ENCODE results near the gene ADCYAP1.

Gene ADCYAP1

GRCh38 chr18:906416-907114 lies 1.9 kb downstream of the ADCYAP1 start:
- TF ChIP-seq, protein P1, sequence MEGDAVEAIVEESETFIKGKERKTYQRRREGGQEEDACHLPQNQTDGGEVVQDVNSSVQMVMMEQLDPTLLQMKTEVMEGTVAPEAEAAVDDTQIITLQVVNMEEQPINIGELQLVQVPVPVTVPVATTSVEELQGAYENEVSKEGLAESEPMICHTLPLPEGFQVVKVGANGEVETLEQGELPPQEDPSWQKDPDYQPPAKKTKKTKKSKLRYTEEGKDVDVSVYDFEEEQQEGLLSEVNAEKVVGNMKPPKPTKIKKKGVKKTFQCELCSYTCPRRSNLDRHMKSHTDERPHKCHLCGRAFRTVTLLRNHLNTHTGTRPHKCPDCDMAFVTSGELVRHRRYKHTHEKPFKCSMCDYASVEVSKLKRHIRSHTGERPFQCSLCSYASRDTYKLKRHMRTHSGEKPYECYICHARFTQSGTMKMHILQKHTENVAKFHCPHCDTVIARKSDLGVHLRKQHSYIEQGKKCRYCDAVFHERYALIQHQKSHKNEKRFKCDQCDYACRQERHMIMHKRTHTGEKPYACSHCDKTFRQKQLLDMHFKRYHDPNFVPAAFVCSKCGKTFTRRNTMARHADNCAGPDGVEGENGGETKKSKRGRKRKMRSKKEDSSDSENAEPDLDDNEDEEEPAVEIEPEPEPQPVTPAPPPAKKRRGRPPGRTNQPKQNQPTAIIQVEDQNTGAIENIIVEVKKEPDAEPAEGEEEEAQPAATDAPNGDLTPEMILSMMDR (IDR thresholded peaks at IDR 0.05), result no peak

DNA sequence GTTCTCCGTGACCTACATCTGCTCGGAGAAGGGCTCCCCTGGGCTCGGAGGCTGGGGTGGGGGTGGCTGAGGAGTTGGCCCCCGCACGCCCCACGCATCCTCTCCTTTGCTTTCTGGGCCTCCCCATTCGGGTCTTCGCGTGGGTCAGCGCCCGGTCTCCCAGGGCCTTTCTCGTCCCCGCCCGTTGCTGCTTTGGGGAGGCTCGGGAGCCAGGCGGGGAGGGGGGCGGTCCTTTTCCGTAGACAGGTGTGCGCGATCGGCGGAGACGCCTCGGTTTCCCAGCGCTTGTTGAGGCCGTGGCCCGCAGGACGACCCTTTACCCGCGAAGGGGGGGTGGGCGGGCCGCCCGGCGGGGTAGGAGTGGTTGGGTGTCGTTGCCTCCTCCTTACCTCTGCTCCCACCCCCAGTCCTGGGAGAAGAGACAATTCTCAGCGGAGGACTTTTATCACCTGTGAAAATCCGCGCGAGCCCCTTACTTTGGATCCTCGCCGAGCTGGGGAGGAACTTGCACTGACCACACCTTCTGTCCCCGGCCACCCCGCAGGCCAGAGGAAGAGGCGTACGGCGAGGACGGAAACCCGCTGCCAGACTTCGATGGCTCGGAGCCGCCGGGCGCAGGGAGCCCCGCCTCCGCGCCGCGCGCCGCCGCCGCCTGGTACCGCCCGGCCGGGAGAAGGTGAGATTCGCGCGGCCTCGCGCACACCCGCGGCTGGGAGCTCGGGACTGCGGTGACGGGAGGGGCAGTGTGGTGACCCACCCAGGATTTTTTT lies 2.6 kb downstream of the ADCYAP1 start:
- TF ChIP-seq, protein P1 (IDR thresholded peaks at IDR 0.05), result no peak

DNA sequence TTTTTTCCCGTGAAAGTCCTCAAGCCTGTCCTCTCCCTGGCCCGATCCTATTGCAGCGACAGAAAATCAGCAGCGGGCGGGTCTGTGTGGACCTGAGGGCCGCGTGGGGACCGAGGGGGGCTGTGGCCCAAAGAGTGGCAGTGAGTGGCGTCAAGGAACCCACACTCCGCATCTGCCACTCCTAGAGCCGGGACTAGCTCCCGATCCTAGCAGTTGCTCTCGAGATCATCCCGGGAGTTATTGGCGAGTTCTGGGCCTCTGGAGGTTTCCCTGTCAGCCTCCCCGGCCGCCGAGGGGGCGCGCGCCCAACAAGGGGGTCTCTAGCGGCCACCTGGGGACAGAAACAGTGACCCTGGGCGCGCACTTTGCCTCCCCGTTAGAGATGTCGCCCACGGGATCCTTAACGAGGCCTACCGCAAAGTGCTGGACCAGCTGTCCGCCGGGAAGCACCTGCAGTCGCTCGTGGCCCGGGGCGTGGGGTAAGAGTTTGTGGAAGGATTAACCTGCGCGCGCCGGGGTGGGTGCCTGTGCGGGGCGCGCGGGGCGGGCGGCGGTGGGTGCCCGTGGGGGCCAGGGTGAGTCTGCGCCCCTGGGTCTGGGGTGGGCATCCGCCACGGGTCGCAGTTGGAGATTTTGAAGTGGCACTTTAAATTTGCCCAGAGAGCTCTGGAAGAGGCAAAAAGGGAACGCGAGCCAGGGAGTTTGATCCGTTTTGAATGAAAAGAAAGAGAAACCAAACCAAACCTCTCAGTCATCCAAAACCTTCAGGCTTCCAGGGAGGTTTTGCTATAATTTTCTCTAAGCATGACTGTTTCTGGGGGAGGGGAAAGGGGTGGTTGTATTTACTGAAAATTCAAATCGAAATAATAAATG lies 3.5 kb downstream of the ADCYAP1 start:
- TF ChIP-seq, protein P1 (IDR thresholded peaks at IDR 0.05), result no peak

DNA sequence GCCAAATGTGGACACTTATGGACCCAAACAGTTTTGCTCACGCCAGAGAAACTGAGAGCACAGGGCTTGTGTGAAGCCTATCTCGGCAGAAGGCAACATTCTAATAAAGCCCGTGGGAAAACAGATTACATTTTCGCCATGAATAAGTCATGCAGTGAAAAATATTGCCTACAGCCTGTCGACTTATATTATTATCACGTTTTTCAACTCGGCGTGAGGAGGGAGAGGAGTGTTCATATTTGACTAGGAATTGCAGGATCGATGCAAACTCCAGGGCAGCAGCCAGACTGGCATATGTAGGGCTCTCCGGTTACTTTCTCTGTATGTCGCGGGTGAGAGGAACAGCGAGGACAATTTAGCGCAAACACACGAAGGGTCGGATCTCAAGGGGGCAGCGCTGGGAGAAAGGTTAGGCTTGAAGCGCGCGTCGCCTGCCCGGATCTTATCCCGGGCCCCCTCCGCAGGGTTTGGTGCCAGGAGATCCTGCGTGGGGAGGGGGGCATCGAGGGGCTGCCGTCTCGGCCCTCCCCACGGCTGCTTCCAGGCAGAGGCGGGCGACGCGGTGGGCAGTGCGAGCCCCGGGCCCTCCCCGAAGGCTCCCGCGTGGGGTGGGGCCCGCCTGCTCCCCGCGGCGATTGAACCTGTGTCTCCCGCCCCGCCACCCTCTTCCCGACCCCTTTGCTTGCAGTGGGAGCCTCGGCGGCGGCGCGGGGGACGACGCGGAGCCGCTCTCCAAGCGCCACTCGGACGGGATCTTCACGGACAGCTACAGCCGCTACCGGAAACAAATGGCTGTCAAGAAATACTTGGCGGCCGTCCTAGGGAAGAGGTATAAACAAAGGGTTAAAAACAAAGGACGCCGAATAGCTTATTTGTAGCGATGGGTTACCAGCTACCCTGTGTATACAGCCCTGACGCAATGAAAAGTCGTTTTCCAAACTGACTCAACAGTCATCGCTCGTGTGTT lies 4.4 kb downstream of the ADCYAP1 start:
- TF ChIP-seq, protein P1 (IDR thresholded peaks at IDR 0.05), result no peak

DNA sequence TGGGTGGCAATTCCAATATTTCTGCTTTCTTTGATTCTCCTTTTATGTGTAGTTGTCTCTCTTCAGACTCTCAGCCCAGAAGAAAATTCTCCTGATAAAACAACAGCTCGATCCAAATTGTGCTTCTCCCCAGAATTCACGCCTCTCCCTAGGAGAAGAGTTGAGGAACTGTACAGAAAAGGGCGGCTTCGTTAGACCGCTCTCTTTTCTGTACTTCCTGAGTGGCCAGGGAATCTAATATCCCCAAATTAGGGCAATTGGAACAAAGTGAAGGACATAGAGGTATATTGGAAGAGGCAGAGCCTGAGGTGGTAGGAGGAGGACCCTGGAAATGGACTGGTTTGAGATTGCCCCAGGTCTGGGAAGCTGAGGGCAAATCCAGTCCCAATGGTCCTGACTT lies 5.6 kb downstream of the ADCYAP1 start:
- TF ChIP-seq, protein P1 (IDR thresholded peaks at IDR 0.05), result no peak

GRCh38 chr18:911025-911424 lies 6.4 kb downstream of the ADCYAP1 start:
- TF ChIP-seq, protein P1 (IDR thresholded peaks at IDR 0.05), result no peak
